ENCODE results near the gene CCDC134.

- no peak for TF ChIP-seq CTCF (IDR thresholded peaks at IDR 0.05; ENCODE audit: poor library complexity, severe bottlenecking)
- no peak for TF ChIP-seq POLR2AphosphoS5 (IDR thresholded peaks at IDR 0.05)
- no peak for TF ChIP-seq RAD21 (conservative IDR thresholded peaks at IDR 0.05)
- TF ChIP-seq EZH2 (IDR thresholded peaks at IDR 0.05; ENCODE audit: borderline replicate concordance, insufficient read depth, low read length, poor library complexity, severe bottlenecking), result no peak
- TF ChIP-seq TAF1 (IDR thresholded peaks at IDR 0.05; ENCODE audit: low read depth), result no peak
- TF ChIP-seq, protein P1, sequence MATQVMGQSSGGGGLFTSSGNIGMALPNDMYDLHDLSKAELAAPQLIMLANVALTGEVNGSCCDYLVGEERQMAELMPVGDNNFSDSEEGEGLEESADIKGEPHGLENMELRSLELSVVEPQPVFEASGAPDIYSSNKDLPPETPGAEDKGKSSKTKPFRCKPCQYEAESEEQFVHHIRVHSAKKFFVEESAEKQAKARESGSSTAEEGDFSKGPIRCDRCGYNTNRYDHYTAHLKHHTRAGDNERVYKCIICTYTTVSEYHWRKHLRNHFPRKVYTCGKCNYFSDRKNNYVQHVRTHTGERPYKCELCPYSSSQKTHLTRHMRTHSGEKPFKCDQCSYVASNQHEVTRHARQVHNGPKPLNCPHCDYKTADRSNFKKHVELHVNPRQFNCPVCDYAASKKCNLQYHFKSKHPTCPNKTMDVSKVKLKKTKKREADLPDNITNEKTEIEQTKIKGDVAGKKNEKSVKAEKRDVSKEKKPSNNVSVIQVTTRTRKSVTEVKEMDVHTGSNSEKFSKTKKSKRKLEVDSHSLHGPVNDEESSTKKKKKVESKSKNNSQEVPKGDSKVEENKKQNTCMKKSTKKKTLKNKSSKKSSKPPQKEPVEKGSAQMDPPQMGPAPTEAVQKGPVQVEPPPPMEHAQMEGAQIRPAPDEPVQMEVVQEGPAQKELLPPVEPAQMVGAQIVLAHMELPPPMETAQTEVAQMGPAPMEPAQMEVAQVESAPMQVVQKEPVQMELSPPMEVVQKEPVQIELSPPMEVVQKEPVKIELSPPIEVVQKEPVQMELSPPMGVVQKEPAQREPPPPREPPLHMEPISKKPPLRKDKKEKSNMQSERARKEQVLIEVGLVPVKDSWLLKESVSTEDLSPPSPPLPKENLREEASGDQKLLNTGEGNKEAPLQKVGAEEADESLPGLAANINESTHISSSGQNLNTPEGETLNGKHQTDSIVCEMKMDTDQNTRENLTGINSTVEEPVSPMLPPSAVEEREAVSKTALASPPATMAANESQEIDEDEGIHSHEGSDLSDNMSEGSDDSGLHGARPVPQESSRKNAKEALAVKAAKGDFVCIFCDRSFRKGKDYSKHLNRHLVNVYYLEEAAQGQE (IDR thresholded peaks at IDR 0.05; ENCODE audit: borderline replicate concordance), result no peak
- no peak for TF ChIP-seq SMC3 (conservative IDR thresholded peaks at IDR 0.05; ENCODE audit: poor library complexity)
- no peak for TF ChIP-seq MXI1 (conservative IDR thresholded peaks at IDR 0.05; ENCODE audit: poor library complexity, severe bottlenecking)
- no peak for TF ChIP-seq EP300 (conservative IDR thresholded peaks at IDR 0.05; ENCODE audit: poor library complexity, severe bottlenecking)
Observed at GRCh38 chr22:41848468-41848867, 48.0 kb downstream of the CCDC134 start.
